Measurements from ENCODE around the gene SLC22A5. TPM values are rescaled to one million over a fixed set of nuclear protein-coding genes. Genes with fewer than 3 reads are reported as not detected.

The SLC22A5 gene
- total RNA-seq, 1 donor from 2014 or later = 11.9 TPM

GRCh38 chr5:132416306-132417009 lies 46.9 kb downstream of the SLC22A5 start:
- Histone ChIP-seq H3K27me3 (no peaks in the 10 kb centered on the region), H3K36me3 (no peaks in the 10 kb centered on the region), H3K9me3 (no peaks in the 10 kb centered on the region), H3K27ac (peak overlapping the region; percentile 65 to 97), H3K4me3 (no peak overlapping the region), H3K4me1 (peaks cover 17 to 76% of the 10 kb centered on the region in 2 donors)
- no peak for TF ChIP-seq CTCF (IDR thresholded peaks at IDR 0.05)
- DNase-seq (ENCODE audit: low spot score in 2 of 2) = no peak
- intact Hi-C loops (cut with DNase I) = no loop called here

- peak overlapping the region; percentile 65 to 97 for H3K27ac ChIP-seq
- H3K4me3 ChIP-seq = no peak overlapping the region
- H3K27me3 ChIP-seq = no peaks in the 10 kb centered on the region
- no peak for TF ChIP-seq CTCF (IDR thresholded peaks at IDR 0.05)
- DNase-seq (ENCODE audit: low spot score in 2 of 2) = no peak
- no peaks in the 10 kb centered on the region for H3K36me3 ChIP-seq
- peaks cover 17 to 74% of the 10 kb centered on the region in 2 donors for H3K4me1 ChIP-seq
- no peaks in the 10 kb centered on the region for H3K9me3 ChIP-seq
- intact Hi-C loops (cut with DNase I) = no loop called here
Observed at GRCh38 chr5:132417010-132417439, 47.5 kb downstream of the SLC22A5 start.

GRCh38 chr5:132417461-132417860 lies 48.0 kb downstream of the SLC22A5 start:
- peak overlapping the region; percentile 65 to 97 for H3K27ac ChIP-seq
- intact Hi-C loops (cut with DNase I) = no loop called here
- peaks cover 17 to 71% of the 10 kb centered on the region in 2 donors for H3K4me1 ChIP-seq

GRCh38 chr5:132417889-132418485 lies 48.5 kb downstream of the SLC22A5 start:
- no peak for DNase-seq (ENCODE audit: low spot score in 2 of 2)
- peaks cover 19 to 71% of the 10 kb centered on the region in 2 donors for H3K4me1 ChIP-seq
- intact Hi-C loops (cut with DNase I) = no loop called here

More at GRCh38 chr5:132417461-132417860, 48.0 kb downstream of the SLC22A5 start:
- no peak for TF ChIP-seq CTCF (IDR thresholded peaks at IDR 0.05)
- no peak for DNase-seq (ENCODE audit: low spot score in 2 of 2)
- Histone ChIP-seq H3K9me3 (no peaks in the 10 kb centered on the region), H3K36me3 (no peaks in the 10 kb centered on the region), H3K27me3 (no peaks in the 10 kb centered on the region), H3K4me3 (no peak overlapping the region)

GRCh38 chr5:132418881-132419280 lies 49.4 kb downstream of the SLC22A5 start:
- Histone ChIP-seq H3K4me3 (no peak overlapping the region), H3K4me1 (peaks cover 19 to 73% of the 10 kb centered on the region in 2 donors), H3K27ac (peak overlapping the region; percentile 75 to 97), H3K36me3 (peaks cover 0 to 9% of the 10 kb centered on the region in 2 donors), H3K27me3 (no peaks in the 10 kb centered on the region), H3K9me3 (no peaks in the 10 kb centered on the region)
- no peak for DNase-seq (ENCODE audit: low spot score in 2 of 2)
- intact Hi-C loops (cut with DNase I) = loop anchor here (1.0 kb wide), 1 partner anchor 71 kb away; the partner anchor contains the start of gene IRF1
- no peak for TF ChIP-seq CTCF (IDR thresholded peaks at IDR 0.05)

More at GRCh38 chr5:132417889-132418485, 48.5 kb downstream of the SLC22A5 start:
- Histone ChIP-seq H3K27me3 (no peaks in the 10 kb centered on the region), H3K4me3 (no peak overlapping the region), H3K27ac (peak overlapping the region; percentile 65 to 97), H3K9me3 (no peaks in the 10 kb centered on the region), H3K36me3 (peaks cover 0 to 1% of the 10 kb centered on the region in 2 donors)
- TF ChIP-seq CTCF (IDR thresholded peaks at IDR 0.05) = no peak
